Mucosa of descending colon (tissue), 3 donors: Measurements from ENCODE around the gene HNRNPK. TPM values are rescaled to one million over a fixed set of nuclear protein-coding genes. Genes with fewer than 3 reads are reported as not detected.
"Not testable (repeated sequence)": the region's sequence is repeated elsewhere in the genome, so short reads cannot be mapped to it uniquely, and the experiment has no call there.

ENCODE experiments used
- ATAC-seq: fragments of 200-7000 bp; cut with Tn5 transposase; one replicate; pipeline ENCODE4 v1.9.1; 2020; ENCODE audit warnings: mild to moderate bottlenecking, moderate library complexity
- DNase-seq, 3 donors: peaks; one replicate each; pipeline ENCODE4 v3.0.0-alpha.2; 2020
- H3K36me3 ChIP-seq: fragments of 200-600 bp; one replicate; pipeline ENCODE4 v1.8.0; 2021; ENCODE audit warnings: low read depth, mild to moderate bottlenecking
- H3K4me1 ChIP-seq: fragments of 200-600 bp; one replicate; pipeline ENCODE4 v1.8.0; 2021; ENCODE audit warnings: low read depth, mild to moderate bottlenecking
- H3K4me3 ChIP-seq: fragments of 200-600 bp; one replicate; pipeline ENCODE4 v1.8.0; 2021; ENCODE audit warnings: mild to moderate bottlenecking
- H3K9me3 ChIP-seq: fragments of 200-600 bp; one replicate; pipeline ENCODE4 v1.8.0; 2021; ENCODE audit warnings: mild to moderate bottlenecking
- intact Hi-C, 2 donors: fragments of 100-400 bp; cut with DNase I in 1 of 2; cut with micrococcal nuclease in 1 of 2; formaldehyde crosslinking; loops; one replicate each; pipeline versions ENCODE4 v1.11.0 to v1.11.1; 2022; cut with DNase I, micrococcal nuclease
- total RNA-seq, 3 donors: library from RNA; stranded (reverse); fragmentation: NEBNext Ultra II Directional in 2 of 3; extraction: Animal tissue kit (Norgen Biotek cat#: 25700) in 2 of 3; gene quantifications; one replicate each; pipeline versions ENCODE4 v1.2.1 to v1.2.4, GENCODE V29; 2021 to 2023
- TF ChIP-seq, protein P1 (sequence below): fragments of 200-600 bp; IDR thresholded peaks from one replicate; pipeline ENCODE4 v1.8.0; 2022; ENCODE audit warnings: antibody characterized with exemption, mild to moderate bottlenecking
- donor health status: DM: no; HTN: no; CAD: no; lungs with moderate emphysema.
- donor health status: DM: no; HTN: no; CAD: no.
- donor health status: DM: no; HTN: yes; CAD: no.

The HNRNPK gene
- total RNA-seq, 3 donors from 2014 or later = 386 to 461 (median 421) TPM

DNA sequence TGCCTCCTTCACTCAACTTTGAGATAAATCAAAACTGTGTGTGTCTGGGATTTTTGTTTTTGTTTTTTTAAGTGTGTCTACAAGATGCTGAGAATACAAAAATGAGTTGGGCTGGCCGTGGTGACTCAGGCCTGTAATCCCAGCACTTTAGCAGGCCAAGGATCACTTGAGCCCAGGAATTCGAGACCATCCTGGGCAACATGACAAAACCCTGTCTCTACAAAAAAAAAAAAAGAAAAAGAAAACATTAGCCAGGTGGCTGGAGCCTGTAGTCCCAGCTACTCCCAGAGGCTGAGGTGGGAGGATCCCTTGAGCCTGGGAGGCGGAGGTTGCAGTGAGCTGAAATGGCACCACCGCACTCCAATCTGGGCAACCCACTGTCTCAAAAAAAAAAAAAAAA lies 21.0 kb downstream of the HNRNPK start:
- H3K9me3 ChIP-seq = no peaks in the 10 kb centered on the region

GRCh38 chr9:83957248-83957513 lies 22.8 kb downstream of the HNRNPK start:
- TF ChIP-seq, protein P1, sequence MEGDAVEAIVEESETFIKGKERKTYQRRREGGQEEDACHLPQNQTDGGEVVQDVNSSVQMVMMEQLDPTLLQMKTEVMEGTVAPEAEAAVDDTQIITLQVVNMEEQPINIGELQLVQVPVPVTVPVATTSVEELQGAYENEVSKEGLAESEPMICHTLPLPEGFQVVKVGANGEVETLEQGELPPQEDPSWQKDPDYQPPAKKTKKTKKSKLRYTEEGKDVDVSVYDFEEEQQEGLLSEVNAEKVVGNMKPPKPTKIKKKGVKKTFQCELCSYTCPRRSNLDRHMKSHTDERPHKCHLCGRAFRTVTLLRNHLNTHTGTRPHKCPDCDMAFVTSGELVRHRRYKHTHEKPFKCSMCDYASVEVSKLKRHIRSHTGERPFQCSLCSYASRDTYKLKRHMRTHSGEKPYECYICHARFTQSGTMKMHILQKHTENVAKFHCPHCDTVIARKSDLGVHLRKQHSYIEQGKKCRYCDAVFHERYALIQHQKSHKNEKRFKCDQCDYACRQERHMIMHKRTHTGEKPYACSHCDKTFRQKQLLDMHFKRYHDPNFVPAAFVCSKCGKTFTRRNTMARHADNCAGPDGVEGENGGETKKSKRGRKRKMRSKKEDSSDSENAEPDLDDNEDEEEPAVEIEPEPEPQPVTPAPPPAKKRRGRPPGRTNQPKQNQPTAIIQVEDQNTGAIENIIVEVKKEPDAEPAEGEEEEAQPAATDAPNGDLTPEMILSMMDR = no peak
- intact Hi-C loops = no loop called here
- ATAC-seq (peak; percentile 37), DNase-seq (peak in 1 of 3 donors; percentile 41)
- Histone ChIP-seq H3K4me3 (peak overlapping the region; percentile 54), H3K9me3 (no peaks in the 10 kb centered on the region), H3K36me3 (no peaks in the 10 kb centered on the region), H3K4me1 (peaks cover 8% of the 10 kb centered on the region)

More for the DNA sequence above, 21.0 kb downstream of the HNRNPK start:
- TF ChIP-seq, protein P1 = no peak
- peaks cover 8% of the 10 kb centered on the region for H3K4me1 ChIP-seq
- no peak for DNase-seq
- H3K36me3 ChIP-seq = no peaks in the 10 kb centered on the region
- ATAC-seq = no peak
- no peak overlapping the region for H3K4me3 ChIP-seq
- intact Hi-C loops = no loop called here

- Histone ChIP-seq H3K9me3 (no peaks in the 10 kb centered on the region), H3K4me3 (peak overlapping the region; percentile 54), H3K36me3 (no peaks in the 10 kb centered on the region), H3K4me1 (peaks cover 8% of the 10 kb centered on the region)
- intact Hi-C loops = no loop called here
- ATAC-seq (peak; percentile 95), DNase-seq (peak; percentile 91 to 94 (median 93))
- TF ChIP-seq, protein P1 = no peak
Measured at GRCh38 chr9:83956436-83957247, 23.4 kb downstream of the HNRNPK start.

- intact Hi-C loops = no loop called here
- TF ChIP-seq, protein P1 = no peak
- ATAC-seq = peak; percentile 30
- H3K36me3 ChIP-seq = no peaks in the 10 kb centered on the region
- DNase-seq = no peak
- H3K4me1 ChIP-seq = peaks cover 8% of the 10 kb centered on the region
- H3K9me3 ChIP-seq = no peaks in the 10 kb centered on the region
- peak overlapping the region; percentile 54 for H3K4me3 ChIP-seq
Measured at GRCh38 chr9:83956086-83956435, 24.0 kb downstream of the HNRNPK start.

DNA sequence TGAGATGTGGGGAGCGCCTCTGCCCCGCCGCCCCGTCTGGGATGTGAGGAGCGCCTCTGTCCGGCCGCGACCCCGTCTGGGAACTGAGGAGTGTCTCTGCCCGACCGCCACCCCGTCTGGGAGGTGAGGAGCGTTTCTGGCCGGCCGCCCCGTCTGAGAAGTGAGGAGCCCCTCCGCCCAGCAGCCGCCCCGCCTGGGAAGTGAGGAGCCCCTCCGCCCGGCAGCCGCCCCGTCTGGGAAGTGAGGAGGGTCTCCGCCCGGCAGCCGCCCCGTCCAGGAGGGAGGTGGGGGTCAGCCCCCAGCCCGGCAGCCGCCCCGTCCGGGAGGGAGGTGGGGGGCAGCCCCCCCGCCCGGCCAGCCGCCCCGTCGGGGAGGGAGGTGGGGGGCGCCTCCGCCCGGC lies 31.9 kb downstream of the HNRNPK start:
- H3K4me3 ChIP-seq, H3K36me3 ChIP-seq, DNase-seq, intact Hi-C loops, H3K4me1 ChIP-seq, ATAC-seq, H3K9me3 ChIP-seq: not testable (repeated sequence)

GRCh38 chr9:83940590-83941303 lies 39.3 kb downstream of the HNRNPK start:
- Histone ChIP-seq H3K9me3 (no peaks in the 10 kb centered on the region), H3K4me3 (no peak overlapping the region), H3K4me1 (no peaks in the 10 kb centered on the region), H3K36me3 (no peaks in the 10 kb centered on the region)
- no peak for ATAC-seq
- intact Hi-C loops = no loop called here
- TF ChIP-seq, protein P1 = no peak
- DNase-seq = no peak
